Measurements from ENCODE around the gene DCLK1.

DCLK1 gene

GRCh38 chr13:35889560-35889959 is 241.6 kb downstream of the DCLK1 start:
- DNase-seq: no peak

- no peak for DNase-seq
These were observed 242.2 kb downstream of the DCLK1 start for GRCh38 chr13:35888981-35889380.

GRCh38 chr13:35888457-35888883 is 242.7 kb downstream of the DCLK1 start:
- DNase-seq: no peak

GRCh38 chr13:35887115-35887666 is 244.0 kb downstream of the DCLK1 start:
- no peak for DNase-seq

GRCh38 chr13:35886332-35887114 is 244.7 kb downstream of the DCLK1 start:
- no peak for DNase-seq

- no peak for DNase-seq
These were observed 246.9 kb downstream of the DCLK1 start for GRCh38 chr13:35884211-35884760.

- no peak for DNase-seq
These were observed 248.3 kb downstream of the DCLK1 start for GRCh38 chr13:35882722-35883497.

- DNase-seq: no peak
These were observed 249.8 kb downstream of the DCLK1 start for GRCh38 chr13:35881360-35881759.

GRCh38 chr13:35879111-35879510 is 252.1 kb downstream of the DCLK1 start:
- DNase-seq: no peak

GRCh38 chr13:35876601-35877000 is 254.6 kb downstream of the DCLK1 start:
- DNase-seq: no peak

- DNase-seq: no peak
These were observed 256.5 kb downstream of the DCLK1 start for GRCh38 chr13:35874704-35875103.

- DNase-seq: no peak
These were observed 258.8 kb downstream of the DCLK1 start for GRCh38 chr13:35872369-35872768.

GRCh38 chr13:35871561-35871960 is 259.6 kb downstream of the DCLK1 start:
- DNase-seq: no peak

- no peak for DNase-seq
These were observed 264.4 kb downstream of the DCLK1 start for GRCh38 chr13:35866801-35867200.

- DNase-seq: no peak
These were observed 265.6 kb downstream of the DCLK1 start for GRCh38 chr13:35865341-35866240.

GRCh38 chr13:35860661-35861060 is 270.5 kb downstream of the DCLK1 start:
- no peak for DNase-seq

- no peak for DNase-seq
These were observed 271.2 kb downstream of the DCLK1 start for GRCh38 chr13:35859981-35860380.

GRCh38 chr13:35858665-35859064 is 272.5 kb downstream of the DCLK1 start:
- no peak for DNase-seq

GRCh38 chr13:35857769-35858168 is 273.4 kb downstream of the DCLK1 start:
- DNase-seq: no peak

GRCh38 chr13:35856721-35857364 is 274.3 kb downstream of the DCLK1 start:
- DNase-seq: no peak

- no peak for DNase-seq
These were observed 275.1 kb downstream of the DCLK1 start for GRCh38 chr13:35856084-35856483.

GRCh38 chr13:35855531-35856019 is 275.6 kb downstream of the DCLK1 start:
- DNase-seq: no peak

Data from activated CD4-positive, CD25-positive, alpha-beta regulatory T cell (primary cell).